SK-N-SH (cell line): ENCODE data around the gene CHL1.

Source experiments
- CTCF ChIP-seq: fragments of 200-600 bp; sonication (generic); IDR thresholded peaks from 2 replicates; pipeline ENCODE4 v1.6.1; 2017; ENCODE audit warnings: antibody characterized with exemption, mild to moderate bottlenecking, moderate library complexity
- EP300 ChIP-seq, 2 experiments: IDR thresholded peaks; 2 replicates each; pipeline versions ENCODE4 v1.4.0 to v1.6.1; 2012; ENCODE audit warnings: borderline replicate concordance in 1 of 2, low read depth in 1 of 2, low read length in 1 of 2
- FOXM1 ChIP-seq: IDR thresholded peaks from 2 replicates; pipeline ENCODE4 v1.4.0; 2012; ENCODE audit warnings: low read depth, mild to moderate bottlenecking
- JUND ChIP-seq: IDR thresholded peaks from 2 replicates; pipeline ENCODE4 v1.4.0; 2012
- MAX ChIP-seq: IDR thresholded peaks from 2 replicates; pipeline ENCODE4 v1.4.0; 2012; ENCODE audit warnings: low read depth
- MXI1 ChIP-seq: IDR thresholded peaks from 2 replicates; pipeline ENCODE4 v1.6.1; 2012; ENCODE audit warnings: mild to moderate bottlenecking, low read depth, low read length, improper control_type of control experiment
- NRF1 ChIP-seq: IDR thresholded peaks from 2 replicates; pipeline ENCODE4 v1.6.1; 2012; ENCODE audit warnings: low read depth, mild to moderate bottlenecking, low read length
- POLR2AphosphoS5 ChIP-seq: IDR thresholded peaks from 2 replicates; pipeline ENCODE4 v1.6.1; 2012; ENCODE audit warnings: low read depth, low read length
- REST ChIP-seq: IDR thresholded peaks from 2 replicates; pipeline ENCODE4 v1.6.1; 2012; ENCODE audit warnings: mild to moderate bottlenecking, low read depth, low read length, moderate library complexity
- RXRA ChIP-seq: IDR thresholded peaks from 2 replicates; pipeline ENCODE4 v1.4.0; 2012; ENCODE audit warnings: low read depth, mild to moderate bottlenecking, borderline replicate concordance
- TCF12 ChIP-seq: IDR thresholded peaks from 2 replicates; pipeline ENCODE4 v1.4.0; 2012
- USF2 ChIP-seq: fragments of 150-350 bp; IDR thresholded peaks from 2 replicates; pipeline ENCODE4 v1.6.1; 2017; ENCODE audit warnings: antibody characterized with exemption, low read length, low read depth, borderline replicate concordance
- YY1 ChIP-seq: IDR thresholded peaks from 2 replicates; pipeline ENCODE4 v1.4.0; 2012; ENCODE audit warnings: low read depth, mild to moderate bottlenecking

GRCh38 chr3:362681-363338 is 166.2 kb downstream of the CHL1 start:
- no peak for TF ChIP-seq CTCF
- TF ChIP-seq MXI1: no peak
- TF ChIP-seq NRF1: no peak
- no peak for TF ChIP-seq USF2
- no peak for TF ChIP-seq FOXM1
- TF ChIP-seq TCF12: no peak
- no peak for TF ChIP-seq YY1
- TF ChIP-seq EP300 (IDR thresholded peaks at IDR 0.05; ENCODE audit: borderline replicate concordance in 1 of 2, low read depth in 1 of 2, low read length in 1 of 2): no peak
- TF ChIP-seq REST: no peak
- no peak for TF ChIP-seq JUND
- TF ChIP-seq MAX: no peak
- no peak for TF ChIP-seq POLR2AphosphoS5
- TF ChIP-seq RXRA: no peak
